NB4 (cell line): ENCODE results near the gene TIPARP.
"Not testable (repeated sequence)": the region's sequence is repeated elsewhere in the genome, so short reads cannot be mapped to it uniquely, and the experiment has no call there.

Experiments used
- DNase-seq: peaks from one replicate; pipeline ENCODE4 v3.0.0; 2010; ENCODE audit warnings: low read depth
- H3K4me3 ChIP-seq: one replicate; pipeline ENCODE4 v1.5.1; 2011; ENCODE audit warnings: mild to moderate bottlenecking, low read depth, low read length, moderate library complexity
- MAX ChIP-seq: IDR thresholded peaks from 2 replicates; pipeline ENCODE4 v1.6.1; 2011; ENCODE audit warnings: low read depth, low read length
- MYC ChIP-seq: IDR thresholded peaks from 2 replicates; pipeline ENCODE4 v1.6.1; 2011; ENCODE audit warnings: low read depth, low read length
- POLR2A ChIP-seq: IDR thresholded peaks from 2 replicates; pipeline ENCODE4 v1.6.1; 2011; ENCODE audit warnings: mild to moderate bottlenecking; ENCODE audit not compliant: insufficient read length; ENCODE audit errors: extremely low read depth
- TF ChIP-seq, protein P1 (sequence below): IDR thresholded peaks from one replicate; pipeline ENCODE4 v1.5.1; 2012; ENCODE audit warnings: low read depth, low read length

The TIPARP gene

DNA sequence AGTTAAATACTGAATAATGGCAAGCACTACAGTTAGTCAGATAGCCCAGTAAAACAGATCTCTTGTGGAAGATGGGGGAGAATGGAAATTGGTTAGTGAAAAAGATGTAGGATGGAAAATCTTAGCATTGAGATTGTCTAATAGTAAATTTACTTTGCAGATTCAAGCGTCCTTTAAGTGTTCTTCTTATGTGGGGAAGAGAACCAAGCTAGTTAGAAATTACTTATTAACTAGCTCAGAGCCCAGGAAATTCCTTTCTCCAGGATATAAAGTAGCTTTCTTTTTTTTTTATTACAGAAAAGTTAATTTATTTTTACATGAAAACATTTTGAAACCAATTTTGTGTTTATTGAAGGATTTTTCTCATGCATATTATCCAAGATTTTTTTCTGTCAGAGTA, 36.7 kb downstream of the TIPARP start:
- no peak overlapping the region for H3K4me3 ChIP-seq
- TF ChIP-seq, protein P1, sequence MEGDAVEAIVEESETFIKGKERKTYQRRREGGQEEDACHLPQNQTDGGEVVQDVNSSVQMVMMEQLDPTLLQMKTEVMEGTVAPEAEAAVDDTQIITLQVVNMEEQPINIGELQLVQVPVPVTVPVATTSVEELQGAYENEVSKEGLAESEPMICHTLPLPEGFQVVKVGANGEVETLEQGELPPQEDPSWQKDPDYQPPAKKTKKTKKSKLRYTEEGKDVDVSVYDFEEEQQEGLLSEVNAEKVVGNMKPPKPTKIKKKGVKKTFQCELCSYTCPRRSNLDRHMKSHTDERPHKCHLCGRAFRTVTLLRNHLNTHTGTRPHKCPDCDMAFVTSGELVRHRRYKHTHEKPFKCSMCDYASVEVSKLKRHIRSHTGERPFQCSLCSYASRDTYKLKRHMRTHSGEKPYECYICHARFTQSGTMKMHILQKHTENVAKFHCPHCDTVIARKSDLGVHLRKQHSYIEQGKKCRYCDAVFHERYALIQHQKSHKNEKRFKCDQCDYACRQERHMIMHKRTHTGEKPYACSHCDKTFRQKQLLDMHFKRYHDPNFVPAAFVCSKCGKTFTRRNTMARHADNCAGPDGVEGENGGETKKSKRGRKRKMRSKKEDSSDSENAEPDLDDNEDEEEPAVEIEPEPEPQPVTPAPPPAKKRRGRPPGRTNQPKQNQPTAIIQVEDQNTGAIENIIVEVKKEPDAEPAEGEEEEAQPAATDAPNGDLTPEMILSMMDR, result no peak
- TF ChIP-seq MAX (no peak), MYC (no peak), POLR2A (no peak)
- no peak for DNase-seq

DNA sequence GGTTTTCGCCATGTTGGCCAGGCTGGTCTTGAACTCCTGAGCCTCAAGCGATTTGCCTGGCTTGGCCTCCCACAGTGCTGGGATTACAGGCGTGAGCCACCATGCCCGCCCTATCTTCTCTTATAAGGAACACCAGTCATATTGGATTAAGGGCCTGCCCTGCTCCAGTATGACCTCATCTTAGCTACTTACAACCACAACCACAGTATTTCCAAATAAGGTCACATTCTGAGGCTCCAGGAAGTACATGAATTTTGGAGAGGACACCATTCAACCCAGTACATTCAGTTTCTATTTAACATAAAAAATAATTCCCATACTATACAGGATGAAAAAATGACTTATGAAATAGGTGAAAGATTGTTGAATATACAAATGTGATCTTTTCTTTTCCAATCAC, 37.6 kb downstream of the TIPARP start:
- peak; percentile 37 for DNase-seq
- H3K4me3 ChIP-seq, result not testable (repeated sequence)

DNA sequence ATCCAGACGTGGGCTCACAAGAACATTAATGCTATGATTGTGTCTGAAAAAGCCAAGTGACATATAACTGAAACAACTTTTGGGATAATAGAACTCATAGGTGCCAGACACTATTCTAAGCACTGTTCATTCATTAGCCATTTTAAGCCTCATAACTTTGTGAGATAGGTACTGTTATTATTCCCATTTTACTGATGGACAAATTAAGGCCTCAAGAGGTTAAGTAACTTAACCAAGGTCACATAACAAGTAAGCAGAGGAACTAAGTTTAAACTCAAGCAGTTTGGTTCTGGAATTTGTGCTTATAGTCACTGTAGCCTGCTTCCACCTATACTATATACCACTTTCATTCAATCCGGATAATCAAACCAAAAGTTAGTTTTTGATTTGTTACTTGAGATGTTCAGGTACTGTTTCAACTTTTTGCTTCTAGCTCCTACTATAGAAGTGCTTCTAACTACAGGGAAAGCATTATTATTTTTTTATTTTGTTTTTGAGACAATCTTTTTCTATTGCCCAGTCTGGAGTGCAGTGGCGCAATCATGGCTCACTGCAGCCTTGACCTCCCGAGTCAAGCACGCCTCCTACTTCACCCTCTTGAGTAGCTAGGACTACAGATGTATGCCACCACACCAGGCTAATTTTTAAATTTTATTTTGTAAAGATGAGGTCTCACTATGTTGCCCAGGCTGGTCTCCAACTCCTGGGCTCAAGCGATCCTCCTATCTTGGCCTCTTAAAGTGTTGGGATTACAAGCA, 41.9 kb downstream of the TIPARP start:
- no peak for DNase-seq
- no peak overlapping the region for H3K4me3 ChIP-seq
- TF ChIP-seq MYC (no peak), MAX (no peak), POLR2A (no peak)
- TF ChIP-seq, protein P1, result no peak

DNA sequence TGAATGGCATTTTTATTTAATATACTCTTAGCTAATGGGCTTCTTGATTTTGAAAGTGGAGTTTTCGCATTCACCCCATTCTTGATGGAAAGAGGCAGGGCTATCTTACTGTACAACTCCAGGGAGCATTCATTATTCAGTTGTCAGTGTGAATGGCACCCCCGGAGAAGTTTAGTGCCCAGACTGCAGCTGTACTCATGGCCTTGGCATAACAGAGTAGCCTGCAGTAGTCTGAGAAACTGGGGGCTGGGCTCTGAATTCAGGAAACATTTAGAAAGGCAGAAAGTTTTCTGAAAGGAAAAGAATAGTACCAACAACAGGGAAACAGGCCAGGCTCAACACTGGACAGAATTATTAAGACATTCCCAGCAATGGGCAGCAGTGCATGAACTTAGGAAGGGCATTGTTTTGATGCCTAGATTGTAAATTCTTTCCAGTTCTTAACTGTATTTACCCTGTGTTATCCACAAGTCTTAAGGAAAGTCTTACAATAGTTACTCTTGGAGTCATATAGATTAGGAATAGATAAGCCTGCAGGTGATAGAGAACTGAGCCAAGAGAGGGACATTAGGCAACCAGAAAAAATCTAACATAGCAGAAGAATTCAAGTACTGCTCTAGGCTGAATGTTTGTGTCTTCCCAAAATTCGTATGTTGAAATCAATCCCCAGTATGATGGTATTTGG, 44.4 kb downstream of the TIPARP start:
- H3K4me3 ChIP-seq, result no peak overlapping the region

GRCh38 chr3:156720826-156721225, 46.4 kb downstream of the TIPARP start:
- TF ChIP-seq, protein P1, result no peak
- no peak for TF ChIP-seq MAX
- H3K4me3 ChIP-seq, result no peak overlapping the region
- no peak for DNase-seq

More for the DNA sequence above, 44.4 kb downstream of the TIPARP start:
- TF ChIP-seq MAX (no peak), POLR2A (no peak), MYC (no peak)
- TF ChIP-seq, protein P1, result no peak
- DNase-seq, result no peak

DNA sequence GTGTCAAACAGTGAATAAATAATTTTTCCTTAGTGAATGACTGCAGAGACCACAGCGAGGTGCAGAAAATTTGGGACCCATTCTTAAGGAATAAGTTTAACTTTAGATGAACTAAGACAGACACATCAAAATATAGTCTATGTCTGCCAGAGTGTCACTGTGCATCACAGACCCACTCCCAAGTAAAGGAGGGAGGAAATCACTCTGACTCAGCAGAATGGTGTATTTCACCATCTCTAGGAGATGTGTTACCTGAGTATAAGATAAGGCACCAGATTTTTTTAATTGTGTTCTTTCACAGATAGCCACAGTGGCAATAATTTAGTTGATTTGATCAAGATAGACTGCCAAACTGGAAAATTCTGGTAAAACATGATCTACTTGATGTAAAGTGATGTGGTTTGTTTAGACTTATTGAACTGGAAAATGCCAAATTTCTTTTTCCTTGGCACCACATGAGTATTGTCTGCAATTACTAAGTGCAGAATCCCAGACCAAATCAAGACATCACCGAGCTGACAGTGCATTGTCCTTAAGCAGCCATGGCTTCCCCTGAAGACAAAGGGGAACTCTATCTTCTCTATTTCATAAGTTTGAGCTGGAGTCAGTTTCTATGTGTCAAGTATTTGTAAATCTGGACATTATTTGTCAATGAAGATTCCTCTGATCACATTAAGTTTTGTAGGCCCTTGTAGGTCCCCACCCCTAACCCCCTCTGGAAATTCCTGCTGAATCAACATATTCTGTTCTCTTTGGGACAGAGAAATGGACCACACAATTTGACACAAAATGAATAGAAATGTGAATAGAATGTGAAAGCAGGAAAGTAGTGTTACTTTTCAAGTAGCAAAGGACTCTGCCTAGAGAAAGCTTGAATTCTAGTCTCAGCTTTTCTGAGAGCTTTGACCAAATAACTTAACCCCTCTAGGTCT, 47.6 kb downstream of the TIPARP start:
- H3K4me3 ChIP-seq, result no peak overlapping the region
- TF ChIP-seq MAX (no peak), MYC (no peak), POLR2A (no peak)
- TF ChIP-seq, protein P1, result no peak
- DNase-seq, result no peak
